ENCODE data around the gene FREM1.

GRCh38 chr9:14749741-14750211 lies 160.5 kb downstream of the FREM1 start:
- no peak for TF ChIP-seq CTCF (conservative IDR thresholded peaks at IDR 0.05; ENCODE audit: low read length)
- no peak for TF ChIP-seq EZH2phosphoT487 (IDR thresholded peaks at IDR 0.05; ENCODE audit: borderline replicate concordance, low read depth, low read length)

All from OCI-LY7 (cell line).